MCF 10A (cell line): ENCODE results near the gene FLVCR1. TPM values are rescaled to one million over a fixed set of nuclear protein-coding genes. Genes with fewer than 3 reads are reported as not detected.

Experiments
- BruUV-seq: library from RNA; stranded (reverse); fragments of 400-500 nt; replicated peaks from 2 replicates; lab custom pipeline; 2021; lab: Mats Ljungman, UMichigan
- CTCF ChIA-PET: fragments of 300-600 bp; sonication (Branson Sonifier 250); formaldehyde crosslinking; extraction: SDS; loops from one replicate; lab custom pipeline; 2021; ENCODE audit warnings: antibody characterized with exemption, inconsistent platforms; lab: Yijun Ruan, JAX
- POLR2A ChIA-PET: fragments of 300-600, 350-650 bp; sonication (Branson Sonifier 250); formaldehyde crosslinking; extraction: SDS; loops from one replicate; lab custom pipeline; 2020; ENCODE audit warnings: antibody characterized with exemption, inconsistent platforms; lab: Yijun Ruan, JAX
- DNase-seq: peaks from one replicate; pipeline ENCODE4 v3.0.0-alpha.2; 2018; ENCODE audit not compliant: unreplicated experiment
- H3K27ac Mint-ChIP-seq: one replicate; pipeline ENCODE4 v1.8.0; 2022; ENCODE audit warnings: mild to moderate bottlenecking, low read depth, mixed read lengths; ENCODE audit not compliant: unreplicated experiment
- H3K27me3 Mint-ChIP-seq: one replicate; pipeline ENCODE4 v1.8.0; 2022; ENCODE audit warnings: mixed read lengths; ENCODE audit not compliant: insufficient read depth, unreplicated experiment
- H3K36me3 Mint-ChIP-seq: one replicate; pipeline ENCODE4 v1.8.0; 2022; ENCODE audit warnings: mild to moderate bottlenecking, moderate library complexity, mixed read lengths; ENCODE audit not compliant: insufficient read depth, unreplicated experiment
- H3K4me1 Mint-ChIP-seq: one replicate; pipeline ENCODE4 v1.8.0; 2022; ENCODE audit warnings: mixed read lengths; ENCODE audit not compliant: insufficient read depth, unreplicated experiment
- H3K4me3 Mint-ChIP-seq: one replicate; pipeline ENCODE4 v1.8.0; 2022; ENCODE audit warnings: mild to moderate bottlenecking, moderate library complexity, mixed read lengths; ENCODE audit not compliant: unreplicated experiment
- H3K9me3 Mint-ChIP-seq: one replicate; pipeline ENCODE4 v1.8.0; 2022; ENCODE audit warnings: mixed read lengths; ENCODE audit not compliant: unreplicated experiment
- CTCF ChIP-seq: fragments of 200-600 bp; IDR thresholded peaks from one replicate; pipeline ENCODE4 v1.8.0; 2022; ENCODE audit warnings: antibody characterized with exemption, mild to moderate bottlenecking; ENCODE audit not compliant: unreplicated experiment
- intact Hi-C: fragments of 100-400 bp; cut with micrococcal nuclease; formaldehyde crosslinking; loops from 2 replicates; pipeline ENCODE4 v1.14.1; 2022
- total RNA-seq: library from RNA; stranded (reverse); gene quantifications from 2 replicates; pipeline ENCODE4 v1.2.3, GENCODE V29; 2022

Gene FLVCR1
- total RNA-seq, 1 experiment from 2014 or later = 16.5 TPM

GRCh38 chr1:212819726-212820125 lies 38.3 kb upstream of the FLVCR1 start:
- intact Hi-C loops = loop anchor here (10.0 kb wide), 1 partner anchor 255 kb away; no protein-coding TSS in a partner anchor

GRCh38 chr1:212820969-212821368 lies 37.1 kb upstream of the FLVCR1 start:
- Mint-ChIP-seq H3K4me1 (peaks cover 5% of the 10 kb centered on the region), H3K27me3 (no peaks in the 10 kb centered on the region), H3K4me3 (no peak overlapping the region), H3K9me3 (peaks cover 15% of the 10 kb centered on the region), H3K27ac (no peak overlapping the region), H3K36me3 (no peaks in the 10 kb centered on the region)
- no peak for DNase-seq
- ChIA-PET POLR2A (interaction anchor here (2.6 kb wide), 1 partner anchor 37 kb away, joined by 16 read pairs; the partner anchor contains the start of gene FLVCR1), CTCF (interaction anchor here (0.6 to 2.8 kb wide), 4 partner anchors 13 to 1754 kb away, joined by 3 to 17 read pairs (median 3); no protein-coding TSS in a partner anchor)
- intact Hi-C loops = no loop called here
- TF ChIP-seq CTCF = no peak
- BruUV-seq = no TSS peak

More at GRCh38 chr1:212819726-212820125, 38.3 kb upstream of the FLVCR1 start:
- no peak for DNase-seq
- no peak overlapping the region for H3K4me3 Mint-ChIP-seq
- POLR2A ChIA-PET = interaction anchor here (0.6 to 2.6 kb wide), 3 partner anchors 28 to 1000 kb away, joined by 3 to 16 read pairs (median 3); partner anchors contain the start of genes FLVCR1, NSL1 and TATDN3
- H3K9me3 Mint-ChIP-seq = peaks cover 7% of the 10 kb centered on the region
- BruUV-seq = no TSS peak
- TF ChIP-seq CTCF = no peak
- peaks cover 3% of the 10 kb centered on the region for H3K36me3 Mint-ChIP-seq
- peaks cover 5% of the 10 kb centered on the region for H3K4me1 Mint-ChIP-seq
- CTCF ChIA-PET = interaction anchor here (0.7 to 2.8 kb wide), 2 partner anchors 25 to 175 kb away, joined by 4 to 17 read pairs; no protein-coding TSS in a partner anchor
- no peaks in the 10 kb centered on the region for H3K27me3 Mint-ChIP-seq
- H3K27ac Mint-ChIP-seq = no peak overlapping the region

DNA sequence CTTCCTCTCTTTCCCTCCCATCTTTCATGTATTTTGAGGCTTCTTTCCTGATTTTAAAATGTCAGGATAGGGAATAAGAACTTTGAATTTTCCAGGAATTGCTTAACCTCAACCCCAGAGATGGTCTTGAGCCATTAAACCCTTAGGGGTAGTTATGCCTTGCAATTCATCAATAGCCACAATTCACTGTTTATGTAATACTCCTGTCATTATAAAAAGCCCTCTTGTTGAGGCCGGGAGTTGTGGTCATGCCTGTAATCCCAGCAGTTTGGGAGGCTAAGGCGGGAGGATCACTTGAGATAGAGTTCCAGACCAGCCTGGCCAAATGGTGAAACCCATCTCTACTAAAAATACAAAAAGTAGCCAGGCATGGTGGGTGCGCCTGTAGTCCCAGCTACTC lies 35.1 kb upstream of the FLVCR1 start:
- Mint-ChIP-seq H3K9me3 (peaks cover 28% of the 10 kb centered on the region), H3K4me1 (peaks cover 5% of the 10 kb centered on the region), H3K36me3 (no peaks in the 10 kb centered on the region), H3K27me3 (no peaks in the 10 kb centered on the region), H3K27ac (no peak overlapping the region), H3K4me3 (no peak overlapping the region)
- ChIA-PET CTCF (interaction anchor here (0.7 to 1.9 kb wide), 3 partner anchors 32 to 182 kb away, joined by 3 to 4 read pairs (median 3); no protein-coding TSS in a partner anchor), POLR2A (interaction anchor here (0.5 to 1.6 kb wide), 2 partner anchors 16 to 380 kb away, joined by 3 to 4 read pairs; no protein-coding TSS in a partner anchor)
- DNase-seq = no peak
- no peak for TF ChIP-seq CTCF
- intact Hi-C loops = no loop called here
- BruUV-seq = no TSS peak

GRCh38 chr1:212824201-212824600 lies 33.9 kb upstream of the FLVCR1 start:
- Mint-ChIP-seq H3K27me3 (no peaks in the 10 kb centered on the region), H3K4me1 (peaks cover 5% of the 10 kb centered on the region), H3K9me3 (peaks cover 28% of the 10 kb centered on the region), H3K4me3 (no peak overlapping the region), H3K36me3 (no peaks in the 10 kb centered on the region), H3K27ac (no peak overlapping the region)
- DNase-seq = no peak
- ChIA-PET CTCF (interaction anchor here (1.9 kb wide), 1 partner anchor 172 kb away, joined by 4 read pairs; no protein-coding TSS in a partner anchor), POLR2A (interaction anchor here (1.6 kb wide), 1 partner anchor 15 kb away, joined by 4 read pairs; no protein-coding TSS in a partner anchor)
- TF ChIP-seq CTCF = no peak
- no TSS peak for BruUV-seq
- intact Hi-C loops = no loop called here
